ENCODE data around the gene ZBED3.

DNA sequence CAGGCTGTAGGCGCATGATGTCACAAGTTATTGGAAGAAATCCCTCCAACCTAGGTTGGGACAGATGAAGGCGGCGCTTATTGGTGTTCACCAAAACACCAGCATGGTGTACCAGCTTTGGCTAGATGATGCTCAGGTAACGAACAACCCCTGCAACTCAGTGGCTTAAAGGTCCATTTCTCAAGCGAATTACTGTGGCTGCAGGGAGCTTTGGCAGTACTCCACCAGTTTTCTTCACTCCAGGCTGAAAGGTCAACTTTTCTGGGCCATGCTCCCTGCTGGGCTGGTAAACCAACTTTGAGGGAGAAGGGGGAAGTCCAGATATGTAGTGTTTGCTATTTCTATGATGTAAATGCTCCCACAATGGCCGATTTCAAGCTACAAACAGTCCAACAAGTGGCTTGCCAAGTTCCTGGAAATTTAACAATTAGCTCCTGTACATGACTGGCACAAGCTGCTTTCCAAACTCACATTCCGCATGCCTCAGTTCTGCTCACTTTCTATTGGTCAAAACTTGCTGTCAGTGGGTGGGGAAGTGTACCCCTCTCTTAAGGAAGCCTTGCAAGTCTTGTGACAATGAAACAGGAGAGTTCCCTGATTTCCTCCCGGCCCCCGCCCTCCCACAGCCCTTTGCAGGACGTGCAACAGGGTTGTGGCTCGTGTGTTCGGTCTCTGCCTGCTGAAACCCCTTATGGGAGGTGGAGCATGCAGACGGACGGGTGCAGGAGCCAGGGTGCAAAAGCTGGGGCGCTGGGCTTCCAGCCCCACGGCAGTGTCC lies 588 bp upstream of the ZBED3 start:
- TF ChIP-seq, protein P1, sequence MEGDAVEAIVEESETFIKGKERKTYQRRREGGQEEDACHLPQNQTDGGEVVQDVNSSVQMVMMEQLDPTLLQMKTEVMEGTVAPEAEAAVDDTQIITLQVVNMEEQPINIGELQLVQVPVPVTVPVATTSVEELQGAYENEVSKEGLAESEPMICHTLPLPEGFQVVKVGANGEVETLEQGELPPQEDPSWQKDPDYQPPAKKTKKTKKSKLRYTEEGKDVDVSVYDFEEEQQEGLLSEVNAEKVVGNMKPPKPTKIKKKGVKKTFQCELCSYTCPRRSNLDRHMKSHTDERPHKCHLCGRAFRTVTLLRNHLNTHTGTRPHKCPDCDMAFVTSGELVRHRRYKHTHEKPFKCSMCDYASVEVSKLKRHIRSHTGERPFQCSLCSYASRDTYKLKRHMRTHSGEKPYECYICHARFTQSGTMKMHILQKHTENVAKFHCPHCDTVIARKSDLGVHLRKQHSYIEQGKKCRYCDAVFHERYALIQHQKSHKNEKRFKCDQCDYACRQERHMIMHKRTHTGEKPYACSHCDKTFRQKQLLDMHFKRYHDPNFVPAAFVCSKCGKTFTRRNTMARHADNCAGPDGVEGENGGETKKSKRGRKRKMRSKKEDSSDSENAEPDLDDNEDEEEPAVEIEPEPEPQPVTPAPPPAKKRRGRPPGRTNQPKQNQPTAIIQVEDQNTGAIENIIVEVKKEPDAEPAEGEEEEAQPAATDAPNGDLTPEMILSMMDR (IDR thresholded peaks at IDR 0.05 in 4 of 5, conservative IDR thresholded peaks at IDR 0.05 in 1 of 5), result no peak
- no peak for TF ChIP-seq POLR2A (IDR thresholded peaks at IDR 0.05)

Measured in gastrocnemius medialis (tissue), 4 donors.